Right lobe of liver (tissue), 6 donors: Measurements from ENCODE around the gene THADA. TPM values are rescaled to one million over a fixed set of nuclear protein-coding genes. Genes with fewer than 3 reads are reported as not detected.

Experiments
- ATAC-seq, 4 donors: fragments of 200-7000 bp; cut with Tn5 transposase; one replicate each; pipeline ENCODE4 v1.9.1; 2020; ENCODE audit warnings: mild to moderate bottlenecking in 4 of 4, moderate library complexity in 4 of 4
- DNase-seq, 3 donors: peaks; one replicate each; pipeline ENCODE4 v3.0.0-alpha.2; 2020
- H3K27ac ChIP-seq, 3 donors: fragments of 200-600 bp; one replicate each; pipeline ENCODE4 v1.8.0; 2022
- H3K27me3 ChIP-seq, 2 donors: fragments of 200-600 bp; one replicate each; pipeline ENCODE4 v1.8.0; 2022
- H3K36me3 ChIP-seq, 4 donors: fragments of 200-600 bp; sonication (generic) in 1 of 4; one replicate each; pipeline versions ENCODE4 v1.5.1 to v1.8.0; 2017 to 2022; ENCODE audit warnings: control low read depth in 1 of 4
- H3K4me1 ChIP-seq, 4 donors: fragments of 200-600 bp; sonication (generic) in 1 of 4; one replicate each; pipeline versions ENCODE4 v1.5.1 to v1.8.0; 2017 to 2022; ENCODE audit warnings: control low read depth in 1 of 4
- H3K4me3 ChIP-seq, 3 donors: fragments of 200-600 bp; one replicate each; pipeline ENCODE4 v1.8.0; 2022
- H3K9me3 ChIP-seq, 4 donors: fragments of 200-600 bp; sonication (generic) in 1 of 4; one replicate each; pipeline versions ENCODE4 v1.5.1 to v1.8.0; 2017 to 2022; ENCODE audit warnings: control low read depth in 1 of 4
- CTCF ChIP-seq, 4 donors: fragments of 200-600 bp in 3 of 4; fragments of 450-650 bp in 1 of 4; IDR thresholded peaks; one replicate each; pipeline versions ENCODE4 v1.5.1 to v1.8.0; 2016 to 2022; ENCODE audit warnings: antibody characterized with exemption in 4 of 4, mild to moderate bottlenecking in 2 of 4
- POLR2A ChIP-seq: fragments of 450-650 bp; IDR thresholded peaks from one replicate; pipeline ENCODE4 v1.6.1; 2017; ENCODE audit warnings: antibody characterized with exemption, mild to moderate bottlenecking
- WGBS: methylation state at CpG from one replicate; pipeline ENCODE4 v1.1.6; 2018; ENCODE audit warnings: low coverage, low lambda C conversion rate; ENCODE audit not compliant: insufficient coverage; ENCODE audit errors: missing lambda C conversion rate; 5-methylcytosine and 5-hydroxymethylcytosine counted together
- intact Hi-C, 2 donors: fragments of 100-400 bp; cut with DNase I; formaldehyde crosslinking; loops; one replicate each; pipeline versions ENCODE4 v1.11.2 to v1.14.1; 2022
- total RNA-seq, 6 experiments: library from RNA; depleted of rRNA in 2 of 6; stranded (reverse); fragments of >200 nt in 2 of 6; fragmentation: NEBNext Ultra II Directional in 3 of 6; extraction: Animal tissue kit (Norgen Biotek cat#: 25700) in 3 of 6; gene quantifications; one replicate each; pipeline versions ENCODE4 v1.1.0 to v1.2.4, GENCODE V29; 2016 to 2023
- donor health status: DM: no; HTN: yes; CAD: no.
- donor health status: DM: no; HTN: no; CAD: no.
- donor health status: DM: no; HTN: no; CAD: no.
- donor health status: DM: no; HTN: yes; CAD: no.
- donor health status: DM: no; HTN: yes; CAD: no.

Gene THADA
- total RNA-seq, 6 experiments from 2014 or later: 12.2 to 21.6 (median 14.0) TPM

DNA sequence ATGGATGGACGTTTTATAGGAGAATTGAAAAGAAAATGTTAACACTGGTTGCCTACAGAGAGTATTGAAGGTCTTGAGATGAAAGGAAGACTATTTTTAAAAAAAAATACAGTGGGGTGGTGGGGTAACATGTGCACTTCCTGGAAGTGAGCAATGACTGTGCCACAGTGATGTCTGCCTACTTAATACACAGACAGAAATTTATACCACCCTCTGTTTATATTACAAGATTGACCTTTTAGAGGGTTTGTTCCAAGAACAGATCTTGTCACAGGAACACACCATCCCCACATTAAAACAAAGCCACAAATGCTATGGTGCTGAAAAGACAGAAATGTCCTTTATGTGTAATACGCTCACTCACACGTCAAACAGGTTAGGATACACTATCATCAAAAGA, 87.6 kb downstream of the THADA start:
- intact Hi-C loops: no loop called here
- no peak overlapping the region for H3K4me3 ChIP-seq
- no peaks in the 10 kb centered on the region for H3K9me3 ChIP-seq
- no peaks in the 10 kb centered on the region for H3K4me1 ChIP-seq
- no peaks in the 10 kb centered on the region for H3K27me3 ChIP-seq
- H3K27ac ChIP-seq: no peak overlapping the region
- 83% methylated on average over 3 of the region's 3 CpGs for WGBS
- peaks cover 0 to 8% (median 0%) of the 10 kb centered on the region in 4 donors for H3K36me3 ChIP-seq
- TF ChIP-seq CTCF (IDR thresholded peaks at IDR 0.05) (no peak), POLR2A (no peak)
- DNase-seq (no peak), ATAC-seq (no peak)

DNA sequence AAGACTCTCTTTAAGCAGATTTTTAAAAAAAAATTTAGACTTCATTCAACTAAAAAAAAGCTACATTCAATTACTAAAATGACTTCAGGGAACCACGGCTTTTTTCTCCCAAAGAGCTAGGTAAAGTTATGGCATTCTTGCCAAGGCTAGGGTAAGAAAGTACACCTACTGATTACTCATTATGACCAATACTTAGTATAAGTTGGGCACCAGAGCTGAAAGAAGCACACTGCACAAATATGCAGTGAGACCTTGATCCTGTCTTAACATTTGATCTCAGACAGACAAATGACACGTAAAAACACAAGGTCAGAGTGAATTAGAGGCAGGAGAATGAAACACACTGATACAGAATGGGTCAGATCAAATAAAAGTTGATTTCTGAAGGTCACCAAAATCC, 88.7 kb downstream of the THADA start:
- Histone ChIP-seq H3K27ac (no peak overlapping the region), H3K4me3 (no peak overlapping the region), H3K9me3 (no peaks in the 10 kb centered on the region), H3K27me3 (no peaks in the 10 kb centered on the region), H3K36me3 (peaks cover 0 to 8% (median 0%) of the 10 kb centered on the region in 4 donors), H3K4me1 (no peaks in the 10 kb centered on the region)
- intact Hi-C loops: no loop called here
- TF ChIP-seq CTCF (IDR thresholded peaks at IDR 0.05) (no peak), POLR2A (no peak)
- no peak for DNase-seq
- WGBS: 78% methylated on average over 2 of the region's 2 CpGs
- peak in 1 of 4 donors; percentile 47 for ATAC-seq

- intact Hi-C loops: no loop called here
- Histone ChIP-seq H3K4me3 (no peak overlapping the region), H3K27me3 (no peaks in the 10 kb centered on the region), H3K9me3 (no peaks in the 10 kb centered on the region), H3K27ac (no peak overlapping the region), H3K4me1 (peaks cover 0 to 12% (median 0%) of the 10 kb centered on the region in 4 donors), H3K36me3 (no peaks in the 10 kb centered on the region)
- ATAC-seq (peak in 2 of 4 donors; percentile 13 to 34), DNase-seq (no peak)
- TF ChIP-seq CTCF (IDR thresholded peaks at IDR 0.05) (no peak), POLR2A (no peak)
- 71% methylated on average over 1 of the region's 1 CpG for WGBS
Measured at GRCh38 chr2:43495727-43496126, 100.1 kb downstream of the THADA start.

GRCh38 chr2:43493954-43494353, 101.9 kb downstream of the THADA start:
- intact Hi-C loops: no loop called here
- Histone ChIP-seq H3K27ac (no peak overlapping the region), H3K4me1 (peaks cover 0 to 12% (median 0%) of the 10 kb centered on the region in 4 donors), H3K36me3 (no peaks in the 10 kb centered on the region), H3K4me3 (no peak overlapping the region), H3K9me3 (no peaks in the 10 kb centered on the region), H3K27me3 (no peaks in the 10 kb centered on the region)
- DNase-seq (peak; percentile 32 to 79 (median 62)), ATAC-seq (peak; percentile 93 to 99 (median 95))
- no peak for TF ChIP-seq CTCF (IDR thresholded peaks at IDR 0.05)
- no peak for TF ChIP-seq POLR2A
- WGBS: 33% methylated on average over 1 of the region's 1 CpG
